DOHH2 (cell line): ENCODE data around the gene CFAP44.
"Not testable (repeated sequence)": the region's sequence is repeated elsewhere in the genome, so short reads cannot be mapped to it uniquely, and the experiment has no call there.

Source experiments
- H3F3A ChIP-seq: fragments of 200-600 bp; sonication (generic), shearing (Covaris generic); 2 replicates; pipeline ENCODE4 v1.6.0; 2016; ENCODE audit warnings: antibody characterized with exemption, mild to moderate bottlenecking; ENCODE audit not compliant: control insufficient read depth, insufficient read depth
- H3K27ac ChIP-seq: fragments of 200-600 bp; sonication (generic); 2 replicates; pipeline ENCODE4 v1.5.1; 2014; ENCODE audit warnings: low read depth, mild to moderate bottlenecking, low read length, moderate library complexity
- H3K27me3 ChIP-seq: fragments of 200-600 bp; sonication (generic); 2 replicates; pipeline ENCODE4 v1.6.1; 2014; ENCODE audit warnings: mild to moderate bottlenecking, low read length, mixed read lengths; ENCODE audit not compliant: control insufficient read depth
- H3K36me3 ChIP-seq: fragments of 200-600 bp; sonication (generic); 2 replicates; pipeline ENCODE4 v1.6.1; 2014; ENCODE audit warnings: mild to moderate bottlenecking, low read length, moderate library complexity, mixed read lengths; ENCODE audit not compliant: control insufficient read depth
- H3K4me1 ChIP-seq: fragments of 200-600 bp; sonication (generic); 2 replicates; pipeline ENCODE4 v1.6.1; 2014; ENCODE audit warnings: mild to moderate bottlenecking, low read length, mixed read lengths; ENCODE audit not compliant: control insufficient read depth
- H3K4me2 ChIP-seq: fragments of 200-600 bp; sonication (generic); 2 replicates; pipeline ENCODE4 v1.6.0; 2014; ENCODE audit warnings: mild to moderate bottlenecking, low read length, moderate library complexity
- H3K4me3 ChIP-seq: fragments of 200-600 bp; sonication (generic); 2 replicates; pipeline ENCODE4 v1.5.1; 2014; ENCODE audit warnings: mild to moderate bottlenecking, low read length, mixed read lengths
- H3K79me2 ChIP-seq: fragments of 200-600 bp; sonication (generic); 2 replicates; pipeline ENCODE4 v1.6.1; 2014; ENCODE audit warnings: mild to moderate bottlenecking, low read length, mixed read lengths; ENCODE audit not compliant: control insufficient read depth
- H3K9me2 ChIP-seq: fragments of 200-600 bp; sonication (generic); replicated peaks from 2 replicates; pipeline ENCODE4 v1.6.1; 2014; ENCODE audit warnings: mild to moderate bottlenecking, low read length, mixed read lengths; ENCODE audit not compliant: control insufficient read depth
- H3K9me3 ChIP-seq: fragments of 200-600 bp; sonication (generic); 2 replicates; pipeline ENCODE4 v1.6.1; 2014; ENCODE audit warnings: antibody characterized with exemption, low read length, mixed read lengths; ENCODE audit not compliant: control insufficient read depth, insufficient read depth
- H4K20me1 ChIP-seq: fragments of 200-600 bp; sonication (generic); 2 replicates; pipeline ENCODE4 v1.6.0; 2014; ENCODE audit warnings: low read depth, mild to moderate bottlenecking, antibody characterized with exemption, low read length, moderate library complexity; ENCODE audit not compliant: control insufficient read depth, insufficient read depth
- EZH2phosphoT487 ChIP-seq: fragments of 200-600 bp; sonication (generic); IDR thresholded peaks from 2 replicates; pipeline ENCODE4 v1.6.1; 2017; ENCODE audit warnings: borderline replicate concordance, mild to moderate bottlenecking, antibody characterized with exemption, low read length, moderate library complexity, mixed read lengths
- TF ChIP-seq, protein P1 (sequence below): fragments of 200-600 bp; sonication (generic); IDR thresholded peaks from one replicate; pipeline ENCODE4 v1.5.1; 2014; ENCODE audit warnings: antibody characterized with exemption, mild to moderate bottlenecking, low read depth, low read length; ENCODE audit not compliant: poor library complexity, severe bottlenecking

The CFAP44 gene

GRCh38 chr3:113461488-113461887 is 20.2 kb upstream of the CFAP44 start:
- Histone ChIP-seq H3F3A (no peaks in the 10 kb centered on the region), H3K27me3 (no peaks in the 10 kb centered on the region), H3K9me3 (no peaks in the 10 kb centered on the region), H3K9me2 (no peaks in the 10 kb centered on the region), H3K4me2 (no peak overlapping the region), H4K20me1 (no peaks in the 10 kb centered on the region), H3K4me3 (no peak overlapping the region), H3K36me3 (peaks cover 41% of the 10 kb centered on the region), H3K27ac (no peak overlapping the region), H3K4me1 (no peaks in the 10 kb centered on the region), H3K79me2 (no peaks in the 10 kb centered on the region)
- TF ChIP-seq, protein P1, sequence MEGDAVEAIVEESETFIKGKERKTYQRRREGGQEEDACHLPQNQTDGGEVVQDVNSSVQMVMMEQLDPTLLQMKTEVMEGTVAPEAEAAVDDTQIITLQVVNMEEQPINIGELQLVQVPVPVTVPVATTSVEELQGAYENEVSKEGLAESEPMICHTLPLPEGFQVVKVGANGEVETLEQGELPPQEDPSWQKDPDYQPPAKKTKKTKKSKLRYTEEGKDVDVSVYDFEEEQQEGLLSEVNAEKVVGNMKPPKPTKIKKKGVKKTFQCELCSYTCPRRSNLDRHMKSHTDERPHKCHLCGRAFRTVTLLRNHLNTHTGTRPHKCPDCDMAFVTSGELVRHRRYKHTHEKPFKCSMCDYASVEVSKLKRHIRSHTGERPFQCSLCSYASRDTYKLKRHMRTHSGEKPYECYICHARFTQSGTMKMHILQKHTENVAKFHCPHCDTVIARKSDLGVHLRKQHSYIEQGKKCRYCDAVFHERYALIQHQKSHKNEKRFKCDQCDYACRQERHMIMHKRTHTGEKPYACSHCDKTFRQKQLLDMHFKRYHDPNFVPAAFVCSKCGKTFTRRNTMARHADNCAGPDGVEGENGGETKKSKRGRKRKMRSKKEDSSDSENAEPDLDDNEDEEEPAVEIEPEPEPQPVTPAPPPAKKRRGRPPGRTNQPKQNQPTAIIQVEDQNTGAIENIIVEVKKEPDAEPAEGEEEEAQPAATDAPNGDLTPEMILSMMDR = no peak
- no peak for TF ChIP-seq EZH2phosphoT487

- H3K9me3 ChIP-seq, H3K4me2 ChIP-seq, H3K27ac ChIP-seq, H3K79me2 ChIP-seq, H3K4me3 ChIP-seq, H3K4me1 ChIP-seq, H3F3A ChIP-seq, H3K9me2 ChIP-seq, H4K20me1 ChIP-seq, H3K27me3 ChIP-seq: not testable (repeated sequence)
- H3K36me3 ChIP-seq = peaks cover 36% of the 10 kb centered on the region
These were observed 17.3 kb upstream of the CFAP44 start for GRCh38 chr3:113458554-113458953.

DNA sequence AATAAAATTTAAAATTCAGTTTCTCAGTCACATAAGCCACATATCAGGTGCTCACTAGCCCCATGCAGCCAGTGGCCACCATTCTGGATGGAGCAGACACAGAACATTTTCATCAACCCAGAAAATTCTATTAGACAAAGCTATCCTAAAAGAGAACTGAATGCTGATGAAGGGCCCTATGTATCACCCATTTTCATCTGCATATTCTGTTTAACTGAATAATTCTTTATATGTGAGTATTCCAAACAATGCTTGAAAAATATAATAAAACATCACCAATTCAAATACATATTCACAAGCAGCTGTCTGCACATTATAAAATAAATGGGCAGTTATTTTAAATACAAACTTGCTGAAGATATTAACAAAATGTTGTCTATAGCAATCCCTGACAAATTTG is 14.2 kb upstream of the CFAP44 start:
- TF ChIP-seq EZH2phosphoT487 = no peak
- TF ChIP-seq, protein P1 = no peak

DNA sequence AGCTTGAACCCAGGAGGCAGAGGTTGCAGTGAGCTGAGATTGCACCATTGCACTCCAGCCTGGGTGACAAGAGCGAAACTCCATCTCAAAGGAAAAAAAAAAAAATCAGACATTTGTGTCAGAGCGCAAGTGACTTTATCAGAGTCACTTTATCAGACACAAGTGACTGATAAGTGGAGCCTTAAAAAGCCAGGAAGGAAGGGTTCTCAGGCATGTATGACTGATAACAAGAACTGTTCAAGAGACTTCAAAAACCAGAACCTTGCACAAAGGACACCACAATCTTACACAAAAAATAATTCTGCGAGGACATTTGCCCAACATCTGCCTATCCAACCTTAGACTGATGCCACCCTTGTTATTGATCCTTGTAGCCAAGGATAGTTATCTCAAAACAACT is 13.3 kb upstream of the CFAP44 start:
- TF ChIP-seq, protein P1 = no peak
- no peak for TF ChIP-seq EZH2phosphoT487
- H3F3A ChIP-seq = no peaks in the 10 kb centered on the region

More for the DNA sequence above, 14.2 kb upstream of the CFAP44 start:
- no peak overlapping the region for H3K27ac ChIP-seq
- H3K9me2 ChIP-seq = no peaks in the 10 kb centered on the region
- H3K4me3 ChIP-seq = no peak overlapping the region
- H4K20me1 ChIP-seq = no peaks in the 10 kb centered on the region
- H3K4me1 ChIP-seq = no peaks in the 10 kb centered on the region
- peaks cover 33% of the 10 kb centered on the region for H3K36me3 ChIP-seq
- no peaks in the 10 kb centered on the region for H3K9me3 ChIP-seq
- no peak overlapping the region for H3K4me2 ChIP-seq
- H3F3A ChIP-seq = no peaks in the 10 kb centered on the region
- no peaks in the 10 kb centered on the region for H3K27me3 ChIP-seq
- H3K79me2 ChIP-seq = no peaks in the 10 kb centered on the region

More for the DNA sequence above, 13.3 kb upstream of the CFAP44 start:
- H3K79me2 ChIP-seq = no peaks in the 10 kb centered on the region
- H4K20me1 ChIP-seq = no peaks in the 10 kb centered on the region
- no peak overlapping the region for H3K27ac ChIP-seq
- no peak overlapping the region for H3K4me2 ChIP-seq
- no peaks in the 10 kb centered on the region for H3K4me1 ChIP-seq
- peaks cover 28% of the 10 kb centered on the region for H3K36me3 ChIP-seq
- no peaks in the 10 kb centered on the region for H3K27me3 ChIP-seq
- no peak overlapping the region for H3K4me3 ChIP-seq
- H3K9me2 ChIP-seq = no peaks in the 10 kb centered on the region
- H3K9me3 ChIP-seq = no peaks in the 10 kb centered on the region
